ENCODE measurements around the gene ZFYVE21.
"Not testable (repeated sequence)": the region's sequence is repeated elsewhere in the genome, so short reads cannot be mapped to it uniquely, and the experiment has no call there.

The ZFYVE21 gene

DNA sequence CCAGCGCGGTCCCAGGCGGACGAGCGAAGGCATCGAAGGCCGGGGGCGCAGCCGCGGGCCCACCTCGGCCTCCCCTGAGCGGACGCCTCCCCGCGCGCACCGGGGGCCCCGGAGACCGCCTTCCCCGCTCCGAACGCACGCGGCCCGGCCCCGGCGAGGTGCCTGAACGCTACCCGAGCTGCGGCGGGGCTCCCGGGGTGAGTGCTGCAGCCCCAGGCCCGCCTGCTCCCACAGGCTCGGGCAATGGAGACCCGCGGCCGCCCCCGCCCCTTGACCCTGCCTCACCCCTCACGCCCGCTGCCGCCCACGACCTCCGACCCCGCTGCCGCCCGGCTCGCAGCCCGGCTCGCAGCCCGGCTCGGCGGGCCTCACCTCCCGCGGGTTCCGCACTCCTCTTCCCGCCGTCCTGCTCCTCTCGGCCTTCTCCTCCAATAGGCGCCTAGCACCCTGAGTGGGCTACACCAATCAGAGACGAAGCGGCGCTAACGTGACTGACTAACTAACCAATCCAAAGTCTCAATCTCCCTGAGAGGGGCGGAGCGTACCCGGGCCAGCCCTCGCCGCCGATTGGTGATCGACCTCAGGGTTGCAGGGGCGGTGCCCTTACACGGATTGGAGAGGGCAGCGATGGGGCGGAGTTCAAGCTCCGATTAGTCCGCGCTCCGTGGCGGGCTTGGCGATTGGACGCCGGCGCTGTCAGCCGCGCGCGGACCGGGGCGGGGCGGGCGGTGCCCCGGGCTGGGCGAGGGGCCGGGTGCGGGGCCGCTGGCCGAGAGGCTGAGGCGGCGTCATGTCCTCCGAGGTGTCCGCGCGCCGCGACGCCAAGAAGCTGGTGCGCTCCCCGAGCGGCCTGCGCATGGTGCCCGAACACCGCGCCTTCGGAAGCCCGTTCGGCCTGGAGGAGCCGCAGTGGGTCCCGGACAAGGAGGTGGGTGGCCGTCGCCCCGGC, at the start of gene ZFYVE21, which contains the start of gene XRCC3:
Gene ZFYVE21, plus strand, starts transcription at position 759 of the 949 bp plus-strand sequence. Its CDS starts 32 bp downstream, at position 791.
Gene XRCC3, minus strand, starts transcription at position 400 of the 949 bp plus-strand sequence. CDS start 4,364 bp downstream, outside the sequence.
- DNase-seq: peak; percentile 100

GRCh38 chr14:103667671-103668070, 47.9 kb upstream of the ZFYVE21 start:
- no peak for DNase-seq

DNA sequence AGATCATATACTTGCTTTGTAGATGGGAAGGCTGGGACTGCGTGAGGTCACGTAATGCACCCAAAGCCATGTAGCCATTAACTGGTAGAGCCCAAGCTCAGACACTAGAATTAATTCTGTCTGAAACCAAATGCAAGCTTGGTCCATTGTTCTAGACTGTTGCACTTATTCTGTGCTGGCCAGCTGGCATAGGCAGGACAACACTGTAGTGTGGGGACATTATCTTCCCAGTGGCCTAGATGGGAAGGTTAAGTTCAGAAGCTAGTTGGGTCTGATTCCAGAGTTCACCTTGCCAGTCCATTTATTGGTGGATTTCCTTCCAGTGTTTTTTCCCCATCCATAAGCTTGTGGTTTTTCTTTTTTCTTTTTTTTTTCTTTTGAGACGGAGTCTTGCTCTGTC, 47.5 kb upstream of the ZFYVE21 start:
- DNase-seq: no peak

- no peak for DNase-seq
These were observed 46.2 kb upstream of the ZFYVE21 start for GRCh38 chr14:103669370-103669769.

DNA sequence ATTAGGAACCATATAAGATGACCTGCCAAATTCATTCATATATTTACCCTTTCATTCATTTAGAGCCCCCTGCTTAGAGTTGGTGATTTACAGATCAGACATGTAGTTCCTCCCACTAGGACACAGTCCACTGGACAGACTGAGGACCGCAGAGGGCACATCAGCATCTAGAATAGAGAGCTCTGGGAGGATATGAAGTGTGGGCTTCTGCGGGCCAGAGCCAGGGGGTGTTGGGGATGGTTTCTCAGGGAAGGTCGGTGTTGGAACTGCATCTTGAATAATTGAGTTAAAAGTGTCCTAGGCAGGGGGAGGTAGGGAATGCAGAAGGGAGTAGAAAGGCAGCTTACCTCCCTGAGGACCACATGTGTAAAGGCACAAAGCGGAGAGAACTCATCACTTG, 43.7 kb upstream of the ZFYVE21 start:
- DNase-seq: no peak

DNA sequence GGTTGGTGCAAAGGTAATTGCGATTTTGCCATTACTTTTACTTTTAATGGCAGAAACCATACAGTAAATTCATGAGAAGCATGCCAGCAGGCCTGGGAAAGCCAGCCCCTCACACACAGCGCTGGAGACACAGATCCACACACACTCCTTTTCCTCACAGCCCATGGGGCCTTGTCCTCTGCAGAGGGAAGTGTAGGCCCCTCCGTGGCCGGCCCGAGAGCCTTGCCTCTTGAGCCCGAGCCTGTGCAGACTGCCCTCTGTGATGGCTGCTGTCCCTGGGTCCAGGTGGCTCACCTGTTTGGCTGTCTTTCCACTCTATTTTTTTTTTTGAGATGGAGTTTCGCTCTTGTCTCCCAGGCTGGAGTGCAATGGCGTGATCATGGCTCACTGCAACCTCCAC, 39.7 kb upstream of the ZFYVE21 start:
- no peak for DNase-seq

- no peak for DNase-seq
These were observed 38.5 kb upstream of the ZFYVE21 start for GRCh38 chr14:103676881-103677675.

GRCh38 chr14:103679351-103679750, 36.3 kb upstream of the ZFYVE21 start:
- peak; percentile 34 to 72 for DNase-seq

DNA sequence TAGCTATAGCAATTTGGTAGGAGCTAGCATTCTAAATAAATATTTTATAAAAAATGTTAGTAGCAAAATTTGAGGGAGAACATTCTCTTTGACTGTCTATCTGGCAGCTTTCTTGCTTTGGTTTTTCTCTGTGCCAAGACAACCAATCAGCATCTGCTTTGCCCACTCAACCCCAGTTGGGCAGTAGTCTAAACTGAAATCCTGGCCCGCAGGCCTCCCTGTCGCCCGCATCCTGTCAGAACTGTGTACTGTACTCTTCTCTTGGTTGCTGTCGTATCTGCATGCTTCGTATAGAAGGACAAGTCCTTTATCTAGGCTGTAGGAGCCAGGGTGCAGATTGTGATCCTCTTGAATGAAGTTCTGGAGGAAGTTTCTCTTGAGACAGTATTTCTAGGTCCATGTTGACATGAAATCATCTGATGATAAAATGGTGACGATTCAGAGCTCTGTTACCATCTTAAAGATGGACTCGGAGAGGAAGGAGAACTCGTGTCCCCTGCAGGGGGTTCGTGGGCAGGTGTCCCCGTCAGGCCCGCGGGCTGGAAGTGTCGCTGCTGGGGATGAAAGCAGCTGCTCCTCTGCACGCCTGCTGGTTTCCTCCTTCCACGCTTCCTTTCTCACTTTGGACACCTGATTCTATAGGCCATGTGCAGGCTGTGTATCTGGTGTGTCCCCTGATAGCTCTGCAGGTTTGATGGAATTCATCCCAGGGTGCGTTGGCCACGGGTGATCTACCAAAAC, 34.9 kb upstream of the ZFYVE21 start:
- DNase-seq: no peak

- DNase-seq: no peak
These were observed 32.5 kb upstream of the ZFYVE21 start for GRCh38 chr14:103683139-103683538.

GRCh38 chr14:103684471-103684870, 31.1 kb upstream of the ZFYVE21 start:
- no peak for DNase-seq

DNA sequence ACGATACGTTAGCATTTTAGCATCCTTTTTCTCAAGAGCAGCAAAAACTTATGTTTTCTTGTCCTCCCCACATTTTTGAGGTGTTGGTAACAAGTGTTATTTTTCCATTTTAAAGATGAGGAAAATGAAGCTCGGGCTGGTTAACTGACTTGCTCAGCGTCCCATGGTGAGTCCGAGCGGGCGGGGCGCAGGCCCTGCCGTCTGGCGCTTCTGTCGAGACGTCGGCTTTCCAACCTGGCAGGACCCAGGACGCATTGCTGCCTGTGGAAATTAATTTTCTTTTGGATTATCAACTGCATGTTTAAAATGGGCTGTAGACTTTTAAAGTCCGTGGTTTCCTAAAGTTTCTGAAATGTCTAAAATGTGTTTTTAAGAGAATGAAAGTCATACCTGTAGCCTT, 30.7 kb upstream of the ZFYVE21 start:
- no peak for DNase-seq

- no peak for DNase-seq
These were observed 30.1 kb upstream of the ZFYVE21 start for GRCh38 chr14:103685276-103686211.

DNA sequence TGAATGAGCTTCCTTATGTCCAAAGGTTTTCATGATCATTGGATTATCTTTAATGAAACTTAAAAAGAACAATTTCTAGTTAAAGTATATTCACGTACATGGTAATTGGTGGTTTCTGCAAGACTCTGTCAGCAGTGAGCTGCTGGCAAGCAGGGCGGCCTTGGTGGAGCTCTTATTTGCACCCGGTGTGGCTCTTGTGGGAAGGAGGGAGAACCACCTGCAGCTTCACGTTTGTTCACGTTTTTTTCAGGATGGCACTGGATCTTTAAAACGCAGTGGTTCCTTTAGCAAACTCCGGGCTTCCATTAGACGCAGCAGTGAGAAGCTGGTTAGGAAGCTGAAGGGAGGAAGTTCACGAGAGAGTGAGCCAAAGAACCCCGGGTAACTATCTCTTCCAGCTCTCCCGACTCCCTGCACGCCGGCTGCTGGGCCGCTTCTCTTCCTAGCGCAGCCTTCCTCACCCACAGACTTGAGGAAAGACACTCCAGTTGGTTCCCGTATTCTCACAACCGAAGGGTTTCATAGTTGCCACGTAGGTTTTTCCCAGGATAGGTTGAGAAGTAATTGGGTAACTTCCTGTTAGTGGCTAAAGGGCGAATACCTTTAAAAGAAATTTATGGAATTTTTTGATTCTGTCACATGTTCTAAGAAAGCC, 28.7 kb upstream of the ZFYVE21 start:
- DNase-seq: no peak

DNA sequence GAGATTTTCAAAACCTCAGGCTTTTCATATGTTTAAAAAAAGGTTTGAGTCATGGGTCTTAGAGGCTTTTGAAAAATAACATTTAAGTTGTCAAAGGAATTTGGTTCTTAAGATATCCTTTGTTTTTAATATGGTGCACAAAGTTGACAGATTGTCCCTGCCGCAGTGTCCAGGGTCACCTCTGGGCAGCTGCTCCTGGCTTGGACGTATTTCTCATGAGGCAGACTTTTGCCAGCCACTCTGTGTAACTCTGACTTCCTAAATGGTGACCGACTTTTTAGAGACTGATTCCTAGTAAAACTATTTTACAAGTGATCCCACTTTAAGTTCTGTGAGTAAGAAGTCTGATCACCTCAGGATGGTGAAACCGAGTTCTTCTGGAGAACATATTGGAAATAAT, 27.9 kb upstream of the ZFYVE21 start:
- no peak for DNase-seq

GRCh38 chr14:103688441-103688840, 27.2 kb upstream of the ZFYVE21 start:
- DNase-seq: no peak

- DNase-seq: no peak
These were observed 26.4 kb upstream of the ZFYVE21 start for GRCh38 chr14:103688906-103689902.

GRCh38 chr14:103690332-103690731, 25.3 kb upstream of the ZFYVE21 start:
- no peak for DNase-seq

- not testable (repeated sequence) for DNase-seq
These were observed 24.0 kb upstream of the ZFYVE21 start for GRCh38 chr14:103691655-103692054.

GRCh38 chr14:103692159-103692558, 23.5 kb upstream of the ZFYVE21 start:
- no peak for DNase-seq

Measured in NCI-H524 (cell line).